ENCODE results near the gene RPS2. TPM values are rescaled to one million over a fixed set of nuclear protein-coding genes. Genes with fewer than 3 reads are reported as not detected.
A peak's percentile ranks its signal among the peaks of the same experiment; 100 is the strongest.

The RPS2 gene
- total RNA-seq, 1 experiment from 2014 or later: 5,569 TPM

DNA sequence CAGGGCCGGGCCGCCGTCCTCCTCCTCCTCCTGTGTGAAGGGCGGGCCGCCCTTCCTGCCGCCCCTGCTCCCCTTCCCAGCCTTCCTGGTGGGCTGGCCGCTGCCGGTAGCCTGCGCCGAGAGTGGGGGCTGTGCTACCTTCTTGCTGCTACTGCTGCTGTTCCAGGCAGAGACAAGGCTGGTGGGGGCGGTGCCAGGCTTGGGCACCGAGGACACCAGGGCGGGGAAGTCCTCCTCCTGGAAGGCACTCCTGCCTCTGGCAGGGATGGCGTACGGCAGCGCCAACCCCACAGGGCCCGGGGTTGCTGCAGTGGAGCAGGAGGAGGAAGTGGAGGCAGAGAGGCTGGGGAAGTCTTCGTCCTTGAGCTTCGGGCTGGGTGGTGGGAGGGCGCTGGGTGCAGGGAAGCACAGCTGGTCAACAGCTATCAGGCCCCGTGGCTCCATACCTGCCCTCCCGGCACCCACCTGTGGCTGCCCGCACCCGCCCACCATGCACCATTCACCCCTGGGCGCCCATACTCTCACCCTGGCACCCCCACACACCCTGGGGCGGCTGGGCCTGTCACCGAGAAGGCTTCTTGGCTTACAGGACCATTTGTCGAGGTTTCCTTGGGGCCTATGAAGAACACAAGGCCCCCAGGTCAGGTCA is 35.4 kb upstream of the RPS2 start:
- DNase-seq (ENCODE audit: low read depth): no peak

DNA sequence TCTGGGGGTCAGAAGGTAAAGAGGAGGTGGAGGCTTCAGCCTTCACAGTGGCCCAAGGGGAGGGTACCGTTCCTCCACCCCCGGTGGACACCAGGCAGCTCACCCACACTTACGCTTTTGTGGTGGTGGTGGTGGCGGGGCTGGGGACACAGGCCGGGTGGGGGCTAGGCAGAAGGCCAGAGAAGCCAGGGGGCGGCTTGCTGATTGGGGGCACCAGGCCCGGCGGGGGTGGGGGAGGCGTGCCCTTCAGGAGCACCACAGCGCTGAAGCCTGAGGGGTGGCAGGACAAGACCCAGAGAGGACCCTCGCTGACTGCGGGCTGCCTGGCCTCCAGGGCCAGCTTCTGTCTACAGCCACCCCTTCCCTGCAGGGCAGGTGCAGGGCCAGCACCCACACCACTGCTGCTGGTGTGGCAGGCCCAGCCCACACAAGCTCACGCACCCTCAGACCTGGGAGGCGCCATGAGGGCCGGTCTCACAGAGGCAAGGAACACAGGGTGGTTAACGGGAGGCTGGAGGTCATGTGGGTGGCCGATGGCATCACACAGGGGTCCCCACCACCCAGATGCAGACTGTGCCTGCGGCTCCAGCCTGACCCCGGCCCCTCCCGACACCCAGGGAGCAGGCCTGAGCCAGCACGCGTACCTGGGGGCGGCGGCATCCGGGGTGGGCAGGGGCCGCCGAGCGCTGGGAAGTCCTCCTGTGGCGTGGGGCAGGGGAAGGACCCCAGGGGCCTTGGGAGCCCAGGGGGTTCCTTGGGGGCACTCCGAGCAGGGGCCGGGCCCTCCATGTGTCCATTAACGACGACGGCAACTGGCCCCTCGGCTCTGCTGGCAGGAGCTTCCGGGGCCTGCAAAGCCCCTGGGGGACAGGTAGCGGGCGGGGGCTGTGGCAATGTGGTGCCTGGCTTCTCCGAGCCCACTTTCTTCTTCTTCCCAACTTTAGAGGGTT is 34.5 kb upstream of the RPS2 start:
- no peak for DNase-seq (ENCODE audit: low read depth)

DNA sequence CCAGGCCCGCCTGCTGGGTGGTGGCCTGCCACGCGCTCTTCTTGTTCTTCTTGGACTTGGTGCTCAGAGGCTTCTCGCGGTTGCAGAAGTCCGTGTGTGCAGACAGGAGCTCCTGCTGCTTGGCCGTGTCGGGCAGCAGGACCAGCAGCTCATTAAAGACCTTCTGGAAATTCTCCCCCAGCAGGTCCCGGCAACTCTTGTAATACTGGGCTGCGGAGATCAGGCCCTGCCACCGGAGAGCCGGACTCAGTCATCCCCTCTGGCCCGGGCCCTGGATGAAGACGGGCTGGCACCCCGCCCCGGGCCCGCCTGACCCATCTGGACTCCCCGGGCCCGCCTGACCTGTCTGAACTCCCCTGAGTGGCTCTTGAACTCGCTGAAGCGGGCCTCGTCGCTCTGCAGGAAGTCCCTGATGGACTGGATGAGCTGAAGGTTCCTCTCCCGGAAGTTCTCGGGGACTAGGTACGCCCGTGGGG is 33.8 kb upstream of the RPS2 start:
- DNase-seq (ENCODE audit: low read depth): no peak

DNA sequence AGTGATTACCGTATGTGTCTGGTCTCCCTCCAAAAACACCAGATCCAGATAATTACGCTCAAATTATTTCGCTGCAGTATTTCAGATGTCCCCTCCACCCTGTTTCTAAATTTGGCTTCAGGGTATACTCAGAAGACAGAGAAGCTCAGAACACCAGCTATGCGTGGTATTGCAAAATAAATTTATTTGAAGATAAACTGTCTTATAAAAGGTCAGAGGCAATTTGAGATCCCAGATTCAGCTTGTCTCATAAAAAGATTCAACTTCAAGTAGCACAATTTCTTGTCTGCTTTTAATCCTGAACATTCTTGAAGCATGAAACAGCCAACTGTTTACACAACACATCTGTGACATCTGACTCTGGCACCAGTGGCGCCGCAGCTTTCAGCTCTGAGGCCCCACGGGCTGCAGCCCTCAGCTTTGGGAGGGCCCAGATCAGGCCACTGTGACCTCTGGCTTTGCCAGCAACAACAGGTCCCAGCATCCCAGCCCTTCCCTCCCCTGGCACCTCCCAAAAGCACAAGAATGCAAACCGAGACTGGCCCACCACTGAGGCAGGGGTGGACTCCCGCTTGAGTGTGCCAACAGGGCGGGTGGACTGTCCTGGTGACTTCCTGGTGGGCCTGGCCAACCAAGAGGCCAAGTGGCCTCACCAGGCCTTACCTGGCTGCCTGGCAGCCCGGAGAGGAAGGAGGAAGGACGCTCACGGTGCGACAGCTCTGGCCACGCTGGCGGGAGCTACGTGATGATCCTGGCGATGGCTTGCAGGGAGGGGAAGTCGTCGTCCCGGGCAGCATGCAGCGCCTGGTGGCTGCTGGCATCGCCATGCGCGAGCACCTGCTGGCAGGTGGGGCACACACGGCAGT is 33.1 kb upstream of the RPS2 start:
- no peak for DNase-seq (ENCODE audit: low read depth)

DNA sequence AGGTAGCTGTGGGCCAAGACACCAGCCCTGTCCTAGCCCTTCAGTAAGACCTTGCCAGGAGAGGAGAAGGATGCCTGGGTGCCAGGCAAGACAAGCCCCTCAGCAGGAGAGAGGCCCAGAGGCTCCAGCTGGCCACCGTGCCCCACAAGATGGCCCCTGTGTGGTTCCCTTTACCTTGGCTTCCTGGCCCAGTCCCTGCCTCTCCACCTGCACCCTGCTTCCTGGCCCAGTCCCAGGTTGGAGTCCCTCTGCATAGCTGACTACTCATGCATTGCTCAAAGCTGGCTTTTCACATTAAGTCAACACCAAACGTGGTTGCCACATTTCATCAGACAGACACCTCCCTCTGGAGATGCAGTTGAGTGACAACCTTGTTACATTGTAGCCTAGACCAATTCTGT is 29.1 kb upstream of the RPS2 start:
- DNase-seq (ENCODE audit: low read depth): no peak

DNA sequence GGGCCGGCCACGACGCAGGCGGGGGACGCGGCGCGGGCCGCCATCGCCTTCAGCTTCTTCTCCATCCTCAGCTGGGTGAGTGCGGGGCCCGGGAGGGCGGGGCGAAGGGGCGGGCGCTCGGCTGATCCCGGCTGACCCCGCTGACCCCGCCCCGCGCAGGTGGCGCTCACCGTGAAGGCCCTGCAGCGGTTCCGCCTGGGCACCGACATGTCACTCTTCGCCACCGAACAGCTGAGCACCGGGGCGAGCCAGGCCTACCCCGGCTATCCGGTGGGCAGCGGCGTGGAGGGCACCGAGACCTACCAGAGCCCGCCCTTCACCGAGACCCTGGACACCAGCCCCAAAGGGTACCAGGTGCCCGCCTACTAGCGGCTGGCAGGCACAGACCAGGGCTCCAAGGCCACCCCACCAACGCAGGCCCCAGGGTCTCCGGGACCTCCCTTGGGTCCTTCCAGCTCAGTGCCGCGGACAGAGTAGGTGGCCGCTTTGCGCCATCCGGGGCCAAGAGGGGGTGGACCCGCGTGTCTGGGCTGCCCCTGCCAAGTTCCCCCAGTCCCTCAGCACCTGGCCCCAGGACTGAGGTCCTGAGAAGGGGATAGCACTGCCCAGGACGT is 28.2 kb upstream of the RPS2 start:
- no peak for DNase-seq (ENCODE audit: low read depth)

DNA sequence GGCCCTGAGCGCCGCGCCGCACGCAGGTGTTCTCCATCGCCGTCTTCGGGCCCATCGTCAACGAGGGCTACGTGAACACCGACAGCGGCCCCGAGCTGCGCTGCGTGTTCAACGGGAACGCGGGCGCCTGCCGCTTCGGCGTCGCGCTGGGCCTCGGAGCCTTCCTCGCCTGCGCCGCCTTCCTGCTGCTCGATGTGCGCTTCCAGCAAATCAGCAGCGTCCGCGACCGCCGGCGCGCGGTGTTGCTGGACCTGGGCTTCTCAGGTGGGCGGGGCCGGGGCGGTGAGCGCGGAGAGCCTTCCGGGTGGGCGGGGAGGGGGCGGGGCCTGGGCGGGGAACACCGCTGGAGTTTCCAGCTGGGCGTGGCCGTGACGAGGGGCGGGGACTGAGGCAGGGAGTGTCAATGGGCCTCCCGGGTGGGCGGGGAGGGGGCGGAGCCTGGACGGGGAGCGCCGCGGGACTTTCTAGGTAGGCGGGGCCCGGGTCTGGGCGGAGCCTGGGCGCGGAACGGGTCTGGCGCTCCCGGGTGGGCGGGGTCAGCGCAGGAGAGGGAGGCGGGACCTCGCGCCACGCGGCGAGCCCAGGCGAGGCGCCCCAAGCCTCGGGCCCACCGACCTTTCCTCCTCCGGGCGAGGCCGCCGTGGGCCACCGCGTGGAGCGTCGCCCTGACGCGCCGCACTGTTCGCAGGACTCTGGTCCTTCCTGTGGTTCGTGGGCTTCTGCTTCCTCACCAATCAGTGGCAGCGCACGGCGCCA is 27.5 kb upstream of the RPS2 start:
- no peak for DNase-seq (ENCODE audit: low read depth)

DNA sequence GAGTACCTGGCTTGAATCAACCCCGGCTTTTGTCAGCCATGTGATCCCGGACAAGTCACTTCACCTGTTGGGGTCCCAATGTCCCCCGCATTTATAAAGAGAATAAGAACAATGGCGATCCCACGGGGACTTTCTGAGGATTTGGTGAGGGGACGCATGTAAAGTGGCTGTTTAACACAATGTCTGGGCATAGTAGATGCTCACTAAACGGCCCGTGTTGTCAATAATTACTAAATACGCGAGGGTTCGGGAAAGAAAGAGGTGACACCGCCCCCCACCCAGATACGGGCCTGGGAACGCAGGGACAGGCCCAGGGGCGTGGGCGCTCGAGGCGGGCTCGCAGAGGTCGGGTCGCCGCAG is 26.9 kb upstream of the RPS2 start:
- no peak for DNase-seq (ENCODE audit: low read depth)

DNA sequence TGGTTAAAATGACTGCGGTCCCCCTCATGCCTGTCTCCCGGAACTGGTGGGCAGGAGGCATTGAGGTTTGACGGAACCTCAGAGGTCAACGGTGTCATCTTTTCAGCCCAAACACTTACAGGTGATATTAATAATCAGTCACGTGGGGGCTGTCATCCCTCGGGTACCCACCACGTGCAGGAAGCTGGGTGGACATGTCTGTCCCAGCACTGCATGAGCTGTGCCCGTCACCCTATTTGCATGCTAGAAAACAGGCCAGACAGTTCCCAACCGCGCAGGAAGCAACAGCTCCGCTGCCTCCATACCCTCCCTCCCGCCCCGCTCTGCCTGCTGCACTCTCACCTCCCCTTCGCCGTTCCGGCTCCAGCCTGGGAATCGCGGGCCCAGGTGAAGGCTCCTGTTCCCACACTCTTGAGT is 26.5 kb upstream of the RPS2 start:
- DNase-seq (ENCODE audit: low read depth): no peak

DNA sequence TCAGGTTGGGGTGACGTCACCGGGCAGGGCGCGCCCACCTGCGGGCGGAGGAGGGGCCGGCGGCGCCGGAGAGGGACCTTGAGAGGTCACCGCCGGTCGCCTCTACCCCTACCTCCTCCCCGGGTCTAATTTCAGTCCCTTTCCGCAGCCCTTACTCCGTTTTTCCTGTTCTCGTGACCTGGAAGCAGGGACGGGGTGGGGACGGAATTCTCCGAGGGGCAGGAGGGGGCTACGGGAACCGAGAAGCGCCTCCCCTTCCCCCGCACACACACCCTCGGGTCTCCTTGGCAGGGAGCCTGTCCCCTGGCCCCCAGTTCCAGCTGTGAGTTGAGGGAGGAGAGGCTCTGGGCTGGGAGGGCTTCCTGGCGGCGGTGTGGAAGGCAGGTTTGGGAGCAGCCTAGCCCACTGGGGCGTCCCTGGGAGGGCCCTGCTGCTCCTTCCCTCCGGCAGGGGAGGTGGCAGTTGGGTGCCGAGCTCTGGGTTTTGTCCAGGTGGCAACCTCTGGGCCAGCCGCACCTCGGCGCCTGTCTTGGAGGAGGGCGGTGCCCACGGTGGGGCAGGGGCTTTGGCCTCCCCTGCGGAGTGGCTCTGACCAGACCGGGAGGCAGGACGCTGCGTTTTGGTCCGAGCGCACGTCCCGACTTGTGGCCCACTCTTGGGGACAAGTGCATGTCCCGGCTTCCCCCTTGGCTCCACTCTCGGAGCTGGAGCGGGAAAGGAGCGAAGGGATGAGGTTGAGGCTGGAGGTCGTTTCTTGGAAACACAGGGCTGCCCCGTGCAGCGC is 25.9 kb upstream of the RPS2 start:
- no peak for DNase-seq (ENCODE audit: low read depth)

DNA sequence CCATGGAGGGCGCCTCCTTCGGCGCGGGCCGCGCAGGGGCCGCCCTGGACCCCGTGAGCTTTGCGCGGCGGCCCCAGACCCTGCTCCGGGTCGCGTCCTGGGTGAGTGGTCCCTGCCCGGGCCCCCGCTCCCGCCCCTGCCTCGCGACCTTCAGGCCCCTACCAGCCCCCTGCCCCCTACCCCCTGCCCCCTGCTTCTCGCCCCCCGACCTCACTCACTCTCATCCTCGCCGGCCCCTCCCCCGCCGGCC is 25.4 kb upstream of the RPS2 start:
- no peak for DNase-seq (ENCODE audit: low read depth)

DNA sequence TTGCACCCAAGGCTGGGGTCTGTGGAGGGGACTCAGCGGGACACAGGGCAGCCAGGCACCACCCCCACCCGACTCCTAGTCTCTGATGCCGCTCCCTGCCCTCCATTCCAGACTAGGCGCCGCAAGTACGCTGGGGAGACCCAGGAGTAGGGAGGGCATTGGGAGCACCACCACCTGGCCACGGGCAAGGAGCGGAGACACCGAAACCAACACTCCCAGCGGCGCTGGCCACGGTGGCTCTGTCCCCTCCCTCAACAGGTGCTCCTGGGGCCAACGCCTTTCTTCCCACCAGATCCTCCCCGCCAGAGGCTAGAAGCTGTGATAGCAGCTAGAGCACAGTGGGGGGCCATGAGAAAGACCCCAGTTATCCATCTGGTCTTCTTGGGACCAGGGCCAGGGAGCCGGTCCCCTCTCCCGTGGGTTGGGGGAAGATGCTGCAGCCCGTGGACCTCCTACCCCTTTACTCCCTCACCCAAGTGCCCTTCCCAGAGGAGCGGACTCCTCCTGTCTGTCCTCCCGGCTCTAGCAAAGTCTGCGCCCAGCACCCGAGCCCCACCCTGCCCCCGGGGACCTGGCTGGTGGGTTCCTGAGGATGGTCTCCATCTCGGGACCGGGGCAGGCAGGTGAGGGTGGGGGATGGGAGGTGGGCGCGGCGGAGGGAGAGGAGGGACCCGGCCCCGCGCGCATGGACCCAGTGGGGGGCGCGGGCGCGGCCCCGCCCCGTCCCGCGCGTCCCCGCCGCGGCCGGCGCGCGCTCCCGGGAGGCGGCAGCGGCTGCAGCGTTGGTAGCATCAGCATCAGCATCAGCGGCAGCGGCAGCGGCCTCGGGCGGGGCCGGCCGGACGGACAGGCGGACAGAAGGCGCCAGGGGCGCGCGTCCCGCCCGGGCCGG is 24.8 kb upstream of the RPS2 start, which contains the start of gene SYNGR3:
SYNGR3 (plus strand) TSS at position 762 of the 892 bp plus-strand sequence. CDS start 133 bp downstream, outside the sequence.
- no peak for DNase-seq (ENCODE audit: low read depth)

DNA sequence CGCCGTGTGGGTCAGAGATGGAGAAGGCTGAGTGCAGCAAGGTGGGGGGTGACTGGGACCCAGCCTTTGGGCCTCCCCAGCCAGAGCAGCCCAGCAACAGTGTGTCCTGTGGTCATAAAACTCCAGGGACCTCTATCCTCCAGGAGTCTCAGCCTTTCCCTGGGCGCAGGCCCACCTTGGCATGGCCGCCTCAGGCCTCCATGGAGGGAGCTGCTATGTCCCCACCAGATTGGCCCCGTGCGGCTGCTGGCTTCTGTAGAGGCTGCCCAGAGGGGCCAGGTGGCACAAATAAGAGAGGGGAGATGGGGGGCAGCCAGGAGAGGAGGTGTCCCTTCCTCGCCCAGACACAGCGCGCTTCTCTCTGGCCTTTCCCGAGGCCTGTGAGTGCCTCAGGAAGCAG is 22.6 kb upstream of the RPS2 start:
- DNase-seq (ENCODE audit: low read depth): no peak

DNA sequence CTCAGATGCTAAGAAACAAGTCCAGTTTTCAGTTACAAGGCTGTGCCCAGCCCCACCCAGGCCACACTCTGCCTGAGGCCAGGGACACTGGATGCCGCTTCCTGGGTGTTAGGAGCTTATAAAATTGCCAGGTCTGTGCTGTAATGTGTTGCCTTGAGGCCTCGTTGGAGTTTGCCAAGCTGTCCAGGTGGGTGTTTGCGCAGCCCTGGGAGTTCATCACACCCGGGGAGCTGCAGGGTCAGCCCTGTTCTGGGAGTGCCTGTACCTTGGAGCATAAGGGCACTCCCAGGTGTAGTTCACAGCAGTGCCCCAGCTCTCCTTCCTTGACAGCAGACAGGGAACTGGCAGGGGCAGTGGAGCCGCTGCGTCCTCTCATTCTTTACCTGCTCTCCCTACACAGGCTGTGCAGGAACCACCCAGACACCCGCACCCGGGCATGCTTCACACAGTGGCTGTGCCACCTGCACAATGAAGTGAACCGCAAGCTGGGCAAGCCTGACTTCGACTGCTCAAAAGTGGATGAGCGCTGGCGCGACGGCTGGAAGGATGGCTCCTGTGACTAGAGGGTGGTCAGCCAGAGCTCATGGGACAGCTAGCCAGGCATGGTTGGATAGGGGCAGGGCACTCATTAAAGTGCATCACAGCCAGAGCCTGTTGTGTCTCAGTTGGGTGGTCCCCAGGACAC is 21.0 kb upstream of the RPS2 start:
- DNase-seq (ENCODE audit: low read depth): no peak

DNA sequence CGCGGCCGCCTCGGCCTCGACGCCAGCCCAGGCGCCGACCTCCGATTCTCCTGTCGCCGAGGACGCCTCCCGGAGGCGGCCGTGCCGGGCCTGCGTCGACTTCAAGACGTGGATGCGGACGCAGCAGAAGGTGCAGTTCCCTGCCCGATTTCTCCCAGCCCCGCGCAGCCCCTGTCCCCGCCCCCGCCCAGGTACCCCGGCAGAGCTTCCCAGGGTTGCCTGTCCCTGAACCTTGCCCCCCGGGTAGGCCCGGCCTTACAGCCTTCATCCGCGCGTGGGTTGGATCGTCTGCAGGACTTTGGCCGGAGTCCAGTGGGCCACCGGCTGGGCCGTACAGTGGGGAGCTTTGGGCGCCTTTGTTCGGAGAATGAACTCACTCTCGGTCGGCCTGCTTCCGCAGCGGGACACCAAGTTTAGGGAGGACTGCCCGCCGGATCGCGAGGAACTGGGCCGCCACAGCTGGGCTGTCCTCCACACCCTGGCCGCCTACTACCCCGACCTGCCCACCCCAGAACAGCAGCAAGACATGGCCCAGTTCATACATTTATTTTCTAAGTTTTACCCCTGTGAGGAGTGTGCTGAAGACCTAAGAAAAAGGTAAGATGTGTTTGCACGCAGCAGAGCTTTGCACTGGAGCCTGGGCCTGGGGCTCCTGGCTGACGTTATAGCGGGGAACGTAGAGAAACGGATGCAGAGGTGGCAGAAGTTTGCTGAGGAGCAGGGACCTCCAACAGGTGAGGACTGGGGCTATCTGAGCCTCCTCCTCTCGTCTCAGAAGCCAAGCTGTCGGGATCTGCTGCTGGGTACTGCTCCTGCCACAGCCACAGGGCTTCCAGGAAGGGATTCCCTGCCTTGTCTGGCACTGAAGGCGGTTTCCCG is 20.0 kb upstream of the RPS2 start:
- no peak for DNase-seq (ENCODE audit: low read depth)

DNA sequence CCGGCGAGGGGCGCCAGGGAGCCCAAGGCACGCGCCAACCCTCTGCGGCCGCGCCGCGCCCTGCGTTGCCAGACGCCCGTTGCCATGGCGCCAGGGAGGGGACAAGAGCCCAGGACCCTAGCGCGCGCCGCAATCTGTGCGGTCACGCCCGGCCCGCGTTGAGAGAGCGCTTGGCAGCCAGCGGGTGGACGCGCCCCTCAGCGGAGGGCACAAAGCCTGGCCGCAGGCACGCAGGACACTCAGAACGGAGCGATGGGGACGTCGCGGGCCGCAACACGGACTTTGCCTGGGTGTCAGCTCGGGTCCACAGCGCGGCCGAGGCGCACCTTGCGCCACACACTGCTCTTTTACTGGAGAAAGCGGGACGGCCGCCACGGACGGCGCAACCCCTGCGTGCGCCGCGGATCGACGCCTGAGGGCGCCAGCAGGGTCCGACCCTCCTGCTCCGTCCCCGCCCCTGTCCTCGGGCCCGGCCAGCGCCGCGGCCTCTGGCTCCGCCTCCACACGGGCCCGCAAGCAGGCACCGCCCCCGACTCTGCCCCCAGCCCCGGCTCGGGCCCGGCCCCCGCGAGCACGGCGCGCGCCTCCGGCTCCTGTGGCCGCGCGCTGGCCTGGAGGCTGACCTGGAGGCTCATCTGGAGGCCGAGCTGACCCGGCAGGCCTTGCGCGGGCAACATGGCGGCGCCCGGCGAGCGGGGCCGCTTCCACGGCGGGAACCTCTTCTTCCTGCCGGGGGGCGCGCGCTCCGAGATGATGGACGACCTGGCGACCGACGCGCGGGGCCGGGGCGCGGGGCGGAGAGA is 19.1 kb upstream of the RPS2 start, which contains the start of gene GFER:
GFER (plus strand) TSS at position 650 of the 803 bp plus-strand sequence; CDS start at position 676, 26 bp downstream.
- DNase-seq (ENCODE audit: low read depth): peak; percentile 88

Data from HT1080 (cell line).